Type B pancreatic cell (in vitro differentiated cells): Measurements from ENCODE around the gene AGAP3. TPM values are rescaled to one million over a fixed set of nuclear protein-coding genes. Genes with fewer than 3 reads are reported as not detected.

ENCODE experiments used
- DNase-seq: peaks from one replicate; pipeline ENCODE4 v3.0.0; 2021; ENCODE audit warnings: mixed read lengths; ENCODE audit not compliant: unreplicated experiment; ENCODE audit errors: extremely low spot score
- H3K27ac Mint-ChIP-seq: 2 replicates; pipeline ENCODE4 v1.8.0; 2021; ENCODE audit warnings: mild to moderate bottlenecking, mixed read lengths
- H3K27me3 Mint-ChIP-seq: 2 replicates; pipeline ENCODE4 v1.8.0; 2021; ENCODE audit warnings: mixed read lengths
- H3K36me3 Mint-ChIP-seq: 2 replicates; pipeline ENCODE4 v1.8.0; 2021; ENCODE audit warnings: mixed read lengths
- H3K4me1 Mint-ChIP-seq: one replicate; pipeline ENCODE4 v1.8.0; 2021; ENCODE audit warnings: mixed read lengths; ENCODE audit not compliant: unreplicated experiment
- H3K4me3 Mint-ChIP-seq: 2 replicates; pipeline ENCODE4 v1.8.0; 2021; ENCODE audit warnings: mild to moderate bottlenecking, mixed read lengths
- H3K9me3 Mint-ChIP-seq: 2 replicates; pipeline ENCODE4 v1.8.0; 2021; ENCODE audit warnings: mixed read lengths
- CTCF ChIP-seq: fragments of 200-600 bp; sonication (generic); conservative IDR thresholded peaks from 2 replicates; pipeline ENCODE4 v1.5.0; 2021; ENCODE audit warnings: antibody characterized with exemption, mild to moderate bottlenecking
- total RNA-seq: library from RNA; stranded (reverse); gene quantifications from 2 replicates; pipeline ENCODE4 v1.2.1, GENCODE V29; 2021; ENCODE audit warnings: low replicate concordance

AGAP3 gene
- total RNA-seq, 1 donor from 2014 or later: 114 TPM

GRCh38 chr7:151188252-151188542, 101.9 kb downstream of the AGAP3 start:
- Mint-ChIP-seq H3K4me3 (no peak overlapping the region), H3K36me3 (no peaks in the 10 kb centered on the region), H3K4me1 (no peaks in the 10 kb centered on the region), H3K27ac (no peak overlapping the region), H3K27me3 (peaks cover 26% of the 10 kb centered on the region), H3K9me3 (no peaks in the 10 kb centered on the region)
- no peak for DNase-seq
- TF ChIP-seq CTCF: no peak

- no peak overlapping the region for H3K4me3 Mint-ChIP-seq
- H3K9me3 Mint-ChIP-seq: no peaks in the 10 kb centered on the region
- H3K27me3 Mint-ChIP-seq: peaks cover 29% of the 10 kb centered on the region
- no peaks in the 10 kb centered on the region for H3K4me1 Mint-ChIP-seq
- no peak for DNase-seq
- TF ChIP-seq CTCF: no peak
- H3K36me3 Mint-ChIP-seq: no peaks in the 10 kb centered on the region
- H3K27ac Mint-ChIP-seq: no peak overlapping the region
Measured at GRCh38 chr7:151189038-151189437, 102.8 kb downstream of the AGAP3 start.

- TF ChIP-seq CTCF: no peak
- H3K4me3 Mint-ChIP-seq: no peak overlapping the region
- no peaks in the 10 kb centered on the region for H3K9me3 Mint-ChIP-seq
- no peaks in the 10 kb centered on the region for H3K4me1 Mint-ChIP-seq
- no peak overlapping the region for H3K27ac Mint-ChIP-seq
- H3K36me3 Mint-ChIP-seq: no peaks in the 10 kb centered on the region
- peaks cover 42% of the 10 kb centered on the region for H3K27me3 Mint-ChIP-seq
- no peak for DNase-seq
Measured at GRCh38 chr7:151191544-151191943, 105.3 kb downstream of the AGAP3 start.

- H3K27me3 Mint-ChIP-seq: peaks cover 42% of the 10 kb centered on the region
- no peak for DNase-seq
- H3K9me3 Mint-ChIP-seq: no peaks in the 10 kb centered on the region
- no peak for TF ChIP-seq CTCF
- no peak overlapping the region for H3K27ac Mint-ChIP-seq
- no peaks in the 10 kb centered on the region for H3K4me1 Mint-ChIP-seq
- no peaks in the 10 kb centered on the region for H3K36me3 Mint-ChIP-seq
- no peak overlapping the region for H3K4me3 Mint-ChIP-seq
Measured at GRCh38 chr7:151192002-151192539, 105.8 kb downstream of the AGAP3 start.

GRCh38 chr7:151193203-151193978, 107.1 kb downstream of the AGAP3 start:
- peaks cover 38% of the 10 kb centered on the region for H3K27me3 Mint-ChIP-seq
- DNase-seq: no peak
- H3K9me3 Mint-ChIP-seq: no peaks in the 10 kb centered on the region
- no peak overlapping the region for H3K27ac Mint-ChIP-seq
- TF ChIP-seq CTCF: no peak
- no peaks in the 10 kb centered on the region for H3K4me1 Mint-ChIP-seq
- H3K4me3 Mint-ChIP-seq: no peak overlapping the region
- no peaks in the 10 kb centered on the region for H3K36me3 Mint-ChIP-seq

Other genes with a start within 250 kb of the AGAP3 start
- gene AOC1, start 234.0 kb upstream of the AGAP3 start, total RNA-seq: 21.4 and 26.2 TPM in 2 replicates
- 8.0 and 10.0 TPM in 2 replicates for gene KCNH2, start 108.2 kb upstream of the AGAP3 start, total RNA-seq
- gene NOS3, start 95.5 kb upstream of the AGAP3 start, total RNA-seq: 0.21 and 1.7 TPM in 2 replicates
- 33.8 and 53.2 TPM in 2 replicates for gene ATG9B, start 62.0 kb upstream of the AGAP3 start, total RNA-seq
- 32.7 and 45.5 TPM in 2 replicates for gene ABCB8, start 58.0 kb upstream of the AGAP3 start, total RNA-seq
- gene ASIC3, start 37.9 kb upstream of the AGAP3 start, total RNA-seq: 2.2 and 4.4 TPM in 2 replicates
- 20.4 and 20.5 TPM in 2 replicates for gene CDK5, start 28.6 kb upstream of the AGAP3 start, total RNA-seq
- gene SLC4A2, start 26.9 kb upstream of the AGAP3 start, total RNA-seq: 144 and 150 TPM in 2 replicates
- 100 and 118 TPM in 2 replicates for gene FASTK, start 5.7 kb upstream of the AGAP3 start, total RNA-seq
- 37.9 and 41.7 TPM in 2 replicates for gene TMUB1, start 3.0 kb upstream of the AGAP3 start, total RNA-seq
- gene GBX1, start 81.2 kb downstream of the AGAP3 start, total RNA-seq: 0.26 and 0.41 TPM in 2 replicates
- gene ASB10, start 100.8 kb downstream of the AGAP3 start, total RNA-seq: not detected in 2 replicates
- gene H2BK1, start 124.0 kb downstream of the AGAP3 start, total RNA-seq: not detected in 2 replicates
- 35.9 and 46.5 TPM in 2 replicates for gene ABCF2, start 140.7 kb downstream of the AGAP3 start, total RNA-seq
- 44.4 and 54.7 TPM in 2 replicates for gene CHPF2, start 146.0 kb downstream of the AGAP3 start, total RNA-seq
- gene SMARCD3, start 162.2 kb downstream of the AGAP3 start, total RNA-seq: 20.0 and 58.4 TPM in 2 replicates